Choroid plexus epithelial cell (primary cell): ENCODE measurements around the gene TCERG1L.

Experiments used
- DNase-seq: peaks from one replicate; pipeline ENCODE4 v3.0.0-alpha.2; 2010; ENCODE audit warnings: low read depth
- H3K4me3 ChIP-seq: 2 replicates; pipeline ENCODE4 v1.5.1; 2011; ENCODE audit warnings: low read depth, mild to moderate bottlenecking, control low read depth, low read length, moderate library complexity
- TF ChIP-seq, protein P1 (sequence below): conservative IDR thresholded peaks from 2 replicates; pipeline ENCODE4 v1.5.1; 2011; ENCODE audit warnings: low read depth, mild to moderate bottlenecking, control low read depth, inconsistent platforms, low read length, moderate library complexity

The TCERG1L gene

DNA sequence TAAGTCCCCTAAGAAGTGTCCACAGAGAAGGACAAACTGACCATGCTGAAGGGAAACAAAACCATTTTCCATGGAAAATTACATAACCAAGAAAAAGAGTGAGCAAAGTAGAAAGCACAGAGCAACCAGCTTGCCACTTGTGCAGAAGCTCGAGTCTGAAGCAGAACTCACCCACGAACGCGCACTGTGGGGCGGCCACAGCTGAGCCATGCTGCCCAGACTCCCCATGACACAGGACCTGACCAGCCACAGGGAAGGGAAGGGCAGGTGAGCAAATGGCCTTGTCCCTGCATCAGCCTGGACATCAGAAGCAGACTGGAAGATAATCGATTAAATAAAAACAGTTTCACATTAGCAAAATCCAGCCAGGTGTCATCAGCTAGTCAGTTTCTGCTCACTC is 95.7 kb downstream of the TCERG1L start:
- no peak for DNase-seq
- TF ChIP-seq, protein P1, sequence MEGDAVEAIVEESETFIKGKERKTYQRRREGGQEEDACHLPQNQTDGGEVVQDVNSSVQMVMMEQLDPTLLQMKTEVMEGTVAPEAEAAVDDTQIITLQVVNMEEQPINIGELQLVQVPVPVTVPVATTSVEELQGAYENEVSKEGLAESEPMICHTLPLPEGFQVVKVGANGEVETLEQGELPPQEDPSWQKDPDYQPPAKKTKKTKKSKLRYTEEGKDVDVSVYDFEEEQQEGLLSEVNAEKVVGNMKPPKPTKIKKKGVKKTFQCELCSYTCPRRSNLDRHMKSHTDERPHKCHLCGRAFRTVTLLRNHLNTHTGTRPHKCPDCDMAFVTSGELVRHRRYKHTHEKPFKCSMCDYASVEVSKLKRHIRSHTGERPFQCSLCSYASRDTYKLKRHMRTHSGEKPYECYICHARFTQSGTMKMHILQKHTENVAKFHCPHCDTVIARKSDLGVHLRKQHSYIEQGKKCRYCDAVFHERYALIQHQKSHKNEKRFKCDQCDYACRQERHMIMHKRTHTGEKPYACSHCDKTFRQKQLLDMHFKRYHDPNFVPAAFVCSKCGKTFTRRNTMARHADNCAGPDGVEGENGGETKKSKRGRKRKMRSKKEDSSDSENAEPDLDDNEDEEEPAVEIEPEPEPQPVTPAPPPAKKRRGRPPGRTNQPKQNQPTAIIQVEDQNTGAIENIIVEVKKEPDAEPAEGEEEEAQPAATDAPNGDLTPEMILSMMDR = no peak
- H3K4me3 ChIP-seq = no peak overlapping the region

- DNase-seq = no peak
- no peak overlapping the region for H3K4me3 ChIP-seq
- TF ChIP-seq, protein P1 = no peak
These were observed 96.8 kb downstream of the TCERG1L start for GRCh38 chr10:131214521-131215244.

GRCh38 chr10:131213741-131214505 is 97.6 kb downstream of the TCERG1L start:
- DNase-seq = no peak
- TF ChIP-seq, protein P1 = no peak
- H3K4me3 ChIP-seq = no peak overlapping the region

- DNase-seq = no peak
- no peak overlapping the region for H3K4me3 ChIP-seq
- TF ChIP-seq, protein P1 = no peak
These were observed 98.7 kb downstream of the TCERG1L start for GRCh38 chr10:131212763-131213325.

DNA sequence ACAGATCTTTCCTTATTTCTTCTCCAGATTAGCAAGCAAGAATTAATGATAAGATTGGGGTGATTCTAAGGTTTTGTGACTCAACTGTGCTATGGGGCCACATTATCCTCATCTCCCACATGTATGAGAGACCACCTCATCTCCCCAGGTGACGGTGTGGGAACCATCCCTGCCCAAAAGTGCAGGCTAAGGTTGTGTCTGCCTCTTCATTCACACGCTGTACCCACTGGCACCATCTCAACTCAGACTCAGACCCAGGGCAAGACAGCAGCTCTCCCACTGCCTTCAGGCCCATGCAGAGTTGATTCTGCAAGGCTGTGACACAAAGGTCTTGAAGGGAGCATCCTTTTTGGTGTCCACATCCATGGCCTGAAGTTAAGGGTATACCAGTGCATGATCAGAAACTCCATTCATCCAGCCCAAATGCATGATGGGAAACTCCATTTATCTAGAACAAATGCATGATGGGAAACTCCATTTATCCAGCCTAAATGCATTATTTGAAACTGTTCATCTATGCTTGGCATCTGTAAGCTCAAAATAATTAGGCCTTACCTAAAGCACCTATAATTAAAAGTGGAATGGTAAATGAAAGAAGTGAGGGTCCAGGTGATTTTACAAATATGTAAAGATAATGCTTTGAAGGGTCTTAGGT is 99.4 kb downstream of the TCERG1L start:
- TF ChIP-seq, protein P1 = no peak
- H3K4me3 ChIP-seq = no peak overlapping the region
- no peak for DNase-seq

- H3K4me3 ChIP-seq = no peak overlapping the region
- TF ChIP-seq, protein P1 = no peak
- no peak for DNase-seq
These were observed 100.0 kb downstream of the TCERG1L start for GRCh38 chr10:131211559-131211958.
